ENCODE measurements around the gene CRYBG1.

GRCh38 chr6:106469882-106470281 lies 109.4 kb downstream of the CRYBG1 start:
- TF ChIP-seq, protein P1, sequence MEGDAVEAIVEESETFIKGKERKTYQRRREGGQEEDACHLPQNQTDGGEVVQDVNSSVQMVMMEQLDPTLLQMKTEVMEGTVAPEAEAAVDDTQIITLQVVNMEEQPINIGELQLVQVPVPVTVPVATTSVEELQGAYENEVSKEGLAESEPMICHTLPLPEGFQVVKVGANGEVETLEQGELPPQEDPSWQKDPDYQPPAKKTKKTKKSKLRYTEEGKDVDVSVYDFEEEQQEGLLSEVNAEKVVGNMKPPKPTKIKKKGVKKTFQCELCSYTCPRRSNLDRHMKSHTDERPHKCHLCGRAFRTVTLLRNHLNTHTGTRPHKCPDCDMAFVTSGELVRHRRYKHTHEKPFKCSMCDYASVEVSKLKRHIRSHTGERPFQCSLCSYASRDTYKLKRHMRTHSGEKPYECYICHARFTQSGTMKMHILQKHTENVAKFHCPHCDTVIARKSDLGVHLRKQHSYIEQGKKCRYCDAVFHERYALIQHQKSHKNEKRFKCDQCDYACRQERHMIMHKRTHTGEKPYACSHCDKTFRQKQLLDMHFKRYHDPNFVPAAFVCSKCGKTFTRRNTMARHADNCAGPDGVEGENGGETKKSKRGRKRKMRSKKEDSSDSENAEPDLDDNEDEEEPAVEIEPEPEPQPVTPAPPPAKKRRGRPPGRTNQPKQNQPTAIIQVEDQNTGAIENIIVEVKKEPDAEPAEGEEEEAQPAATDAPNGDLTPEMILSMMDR (conservative IDR thresholded peaks at IDR 0.05; ENCODE audit: low read length): no peak
- no peak for TF ChIP-seq EZH2phosphoT487 (IDR thresholded peaks at IDR 0.05; ENCODE audit: borderline replicate concordance)

All from Loucy (cell line).